LNCAP (cell line): ENCODE measurements around the gene HPS4.

Experiments used
- CTCF ChIP-seq: fragments of 450-650 bp; IDR thresholded peaks from 2 replicates; pipeline ENCODE4 v1.5.1; 2017; ENCODE audit warnings: mild to moderate bottlenecking

The HPS4 gene

GRCh38 chr22:26410386-26410785 is 73.2 kb downstream of the HPS4 start:
- TF ChIP-seq CTCF: no peak

GRCh38 chr22:26409719-26410335 is 73.8 kb downstream of the HPS4 start:
- no peak for TF ChIP-seq CTCF

GRCh38 chr22:26406118-26406517 is 77.5 kb downstream of the HPS4 start:
- TF ChIP-seq CTCF: no peak

- TF ChIP-seq CTCF: no peak
Measured at GRCh38 chr22:26404851-26405421, 78.6 kb downstream of the HPS4 start.

- TF ChIP-seq CTCF: no peak
Measured at GRCh38 chr22:26401726-26402125, 81.9 kb downstream of the HPS4 start.
